ENCODE results near the gene SLC8A1.
"Not testable (repeated sequence)": the region's sequence is repeated elsewhere in the genome, so short reads cannot be mapped to it uniquely, and the experiment has no call there.

The SLC8A1 gene

DNA sequence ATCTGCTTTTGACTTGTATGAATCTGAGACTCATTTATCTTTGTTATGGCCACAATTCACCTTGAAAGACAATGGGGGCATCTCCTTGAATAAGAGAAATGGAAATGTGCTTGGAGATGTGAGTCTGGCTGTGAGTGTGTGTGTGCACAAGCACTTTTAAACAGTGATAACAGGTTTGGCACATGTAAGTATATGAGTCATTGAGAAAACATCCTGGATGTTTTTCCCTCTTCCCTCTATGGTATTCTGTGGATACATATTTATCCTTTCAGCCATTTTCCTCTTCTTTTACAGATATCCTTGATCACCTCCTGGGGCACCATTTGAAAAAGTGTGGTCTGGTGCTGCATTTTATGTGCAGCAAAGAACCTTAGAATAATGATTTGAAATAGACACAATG is 355.5 kb downstream of the SLC8A1 start:
- no peak for DNase-seq

DNA sequence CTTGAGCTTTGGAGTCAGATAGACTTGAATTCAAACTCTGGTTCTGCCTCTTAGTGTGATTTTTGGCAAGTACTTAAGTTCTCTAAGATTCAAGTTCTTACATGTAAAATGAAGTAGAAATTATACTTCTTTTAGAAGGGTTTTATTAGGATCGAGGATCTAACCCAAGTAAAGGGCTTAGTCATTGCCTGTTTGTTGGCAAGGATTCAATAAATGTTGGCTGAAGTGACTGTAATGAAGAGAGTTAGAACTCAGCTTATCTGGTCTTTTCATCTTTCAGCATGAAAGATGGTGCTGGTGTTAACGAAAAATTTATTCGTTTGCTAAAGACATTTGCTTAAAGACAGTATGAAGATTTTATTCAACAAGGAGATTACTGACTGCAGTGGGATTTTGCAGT is 356.9 kb downstream of the SLC8A1 start:
- peak; percentile 22 for DNase-seq

DNA sequence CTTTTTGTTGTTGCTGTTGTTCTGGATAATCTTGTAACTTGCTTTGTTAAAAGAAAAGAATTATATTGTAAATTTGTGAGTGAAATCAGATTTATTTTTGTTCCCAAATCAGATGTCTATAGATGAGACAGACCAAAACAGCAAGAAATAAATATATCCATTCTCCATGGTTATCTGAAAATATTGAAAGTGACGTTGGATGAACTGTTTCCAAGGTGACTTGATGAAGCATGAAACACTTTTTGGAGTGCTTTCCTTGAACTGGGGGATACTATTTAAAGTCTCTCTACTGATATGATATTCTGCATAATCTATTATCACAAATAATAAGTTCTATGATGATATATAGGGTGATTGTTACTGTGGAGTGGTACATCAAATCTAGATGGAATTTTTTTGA is 357.4 kb downstream of the SLC8A1 start:
- no peak for DNase-seq

DNA sequence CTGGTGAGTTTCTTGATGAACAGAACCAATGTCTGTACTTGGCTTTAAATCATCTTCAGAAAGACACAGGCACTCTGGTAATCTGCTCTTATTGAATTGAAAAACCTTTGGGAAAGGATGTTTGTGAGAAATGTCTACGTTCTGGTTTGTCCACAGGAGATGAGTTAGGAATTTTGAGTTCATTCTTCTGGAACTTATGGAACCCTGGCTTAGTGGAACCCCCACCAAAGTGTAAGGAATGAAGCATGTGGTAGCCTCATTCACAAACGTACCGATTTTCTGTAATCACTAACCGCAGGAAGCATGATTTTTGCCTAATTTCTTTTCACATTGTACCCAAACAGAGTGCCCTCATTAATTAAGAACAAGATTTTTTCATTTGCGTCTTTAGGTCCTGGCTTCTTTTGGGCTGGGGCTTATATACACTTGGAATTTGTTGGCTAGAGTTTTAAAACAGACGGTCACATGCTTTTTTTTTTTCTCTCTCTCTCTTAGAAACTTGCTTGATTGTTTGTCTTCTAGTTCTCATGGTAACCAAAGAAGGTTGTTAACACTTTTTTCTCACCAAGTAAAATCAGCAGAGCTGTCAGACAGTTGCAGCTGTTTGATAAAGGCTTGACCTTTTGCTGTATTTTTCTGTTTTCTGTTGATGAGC is 358.7 kb downstream of the SLC8A1 start:
- DNase-seq = no peak

DNA sequence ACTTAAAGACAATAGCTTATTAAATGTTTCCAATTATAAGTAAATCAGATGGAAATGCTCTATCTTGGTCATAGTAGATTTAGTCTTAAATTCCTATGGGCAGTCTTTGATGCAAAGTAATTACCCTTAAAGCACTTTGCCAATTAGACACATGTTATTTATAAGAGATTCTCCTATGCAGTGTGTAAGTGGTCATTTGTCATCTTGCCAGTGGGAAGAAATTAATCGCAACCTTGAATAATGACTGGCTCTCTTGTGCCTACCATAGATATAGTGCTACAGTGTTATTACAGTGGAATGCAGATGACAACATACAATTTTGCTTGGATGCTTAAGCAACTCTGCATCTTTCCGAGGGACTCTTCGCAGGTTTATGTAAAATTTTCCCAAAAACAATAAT is 361.8 kb downstream of the SLC8A1 start:
- DNase-seq = peak; percentile 15

DNA sequence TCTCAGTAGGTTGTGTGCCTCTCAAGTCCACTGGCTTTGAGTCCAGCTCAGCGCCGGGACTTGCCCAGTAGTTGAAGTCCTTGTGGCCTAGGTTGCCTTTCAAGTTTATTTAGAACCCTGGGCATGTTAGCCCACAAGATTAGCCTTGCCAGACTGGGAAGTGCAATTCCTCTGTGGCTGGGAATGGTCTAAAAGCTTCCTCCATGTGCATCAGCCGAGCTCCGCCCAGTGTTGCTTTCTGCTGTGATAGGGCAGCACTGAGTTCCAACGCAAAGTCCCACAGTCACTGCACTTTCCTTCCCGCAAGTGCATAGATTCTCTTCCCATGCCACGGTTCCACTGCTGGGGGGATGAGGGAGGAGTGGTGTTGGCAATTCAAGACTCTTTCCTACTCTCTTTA is 364.0 kb downstream of the SLC8A1 start:
- DNase-seq = no peak

DNA sequence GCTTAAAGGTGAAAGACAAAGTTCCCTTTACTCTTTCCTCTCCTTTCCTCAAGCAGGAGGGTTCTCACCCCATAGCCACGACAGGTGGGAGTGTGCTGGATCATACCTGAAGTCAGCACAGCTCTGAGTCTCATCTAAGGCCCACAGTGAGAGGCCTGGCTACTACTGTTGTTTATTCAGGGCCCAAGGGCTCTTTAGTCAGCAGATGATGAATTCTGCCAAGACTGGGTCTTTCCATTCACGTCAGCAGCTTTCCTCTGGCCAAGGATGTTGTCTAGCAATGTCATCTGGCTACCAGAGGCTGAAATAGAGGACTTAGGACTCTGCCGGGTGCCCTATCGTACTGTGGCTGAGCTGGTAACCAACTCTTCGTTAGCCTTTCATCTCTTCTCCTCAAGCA is 364.5 kb downstream of the SLC8A1 start:
- no peak for DNase-seq

DNA sequence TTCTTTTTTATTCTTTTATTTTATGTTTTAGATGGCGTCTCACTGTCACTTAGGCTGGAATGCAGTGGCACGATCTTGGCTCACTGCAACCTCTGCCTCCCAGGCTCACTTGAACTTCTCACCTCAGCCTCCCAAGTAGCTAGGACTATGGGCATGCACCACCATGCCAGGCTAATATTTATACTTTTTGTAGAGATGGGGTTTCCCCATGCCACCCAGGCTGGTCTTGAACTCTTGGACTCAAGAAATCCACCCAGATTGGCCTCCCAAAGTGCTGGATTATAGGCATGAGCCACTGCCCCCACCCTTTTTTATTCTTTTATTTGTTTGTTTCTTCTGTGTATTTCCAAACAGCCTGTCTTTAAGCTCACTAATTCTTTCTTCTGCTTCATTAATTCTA is 366.1 kb downstream of the SLC8A1 start:
- no peak for DNase-seq

DNA sequence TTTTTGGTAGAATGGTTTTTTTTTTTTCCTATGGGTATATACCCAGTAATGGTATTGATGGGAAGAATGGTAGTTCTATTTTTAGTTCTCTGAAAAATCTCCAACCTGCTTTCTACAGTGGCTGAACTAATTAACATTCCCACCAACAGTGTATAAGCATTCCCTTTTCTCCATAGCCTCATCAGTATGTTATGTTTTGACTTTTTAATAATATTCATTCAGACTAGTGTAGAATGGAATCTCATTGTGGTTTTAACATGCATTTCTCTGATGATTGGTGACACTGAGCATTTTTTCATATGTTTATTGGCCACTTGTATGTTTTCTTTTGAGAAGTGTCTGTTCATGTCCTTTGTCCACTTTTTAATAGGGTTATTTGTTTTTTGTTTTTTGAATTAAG is 378.6 kb downstream of the SLC8A1 start:
- DNase-seq = not testable (repeated sequence)

DNA sequence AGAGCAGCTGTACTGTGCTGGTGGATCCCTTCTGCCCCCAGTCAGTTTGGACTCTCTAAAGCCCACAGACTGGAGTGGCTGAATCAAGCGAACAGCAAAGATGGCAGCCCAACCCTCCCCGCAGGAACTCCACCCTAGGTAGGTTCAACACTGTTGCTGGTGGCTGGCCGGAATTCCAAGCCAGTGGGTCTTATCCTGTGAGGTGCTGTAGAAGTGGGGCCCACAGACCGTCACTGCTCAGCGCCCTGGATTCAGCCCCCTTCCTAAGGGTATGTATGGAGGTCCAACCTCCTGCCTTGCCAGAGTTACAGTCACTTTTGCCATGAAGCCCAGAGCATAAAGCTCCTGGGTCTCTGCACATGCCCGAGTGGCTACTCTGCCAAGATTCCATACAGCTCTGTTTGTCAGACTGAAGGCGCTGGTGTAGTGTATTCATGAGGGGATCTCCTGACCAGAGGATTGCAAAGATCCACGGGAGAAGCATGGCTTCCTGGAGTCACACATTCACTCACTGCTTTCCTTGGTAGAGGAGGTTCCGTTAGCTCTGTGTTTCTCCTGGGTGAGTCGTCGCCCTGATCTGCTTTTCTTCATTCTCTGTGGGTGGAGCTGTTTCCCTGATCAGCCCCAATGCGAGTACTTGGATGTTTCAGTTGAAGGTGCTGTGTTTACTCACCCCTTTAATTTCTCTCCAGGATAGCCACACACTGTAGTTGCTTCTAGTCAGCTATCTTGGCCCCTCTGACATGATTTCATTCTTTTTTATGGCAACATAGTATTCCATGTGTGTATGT is 379.3 kb downstream of the SLC8A1 start:
- DNase-seq = no peak

DNA sequence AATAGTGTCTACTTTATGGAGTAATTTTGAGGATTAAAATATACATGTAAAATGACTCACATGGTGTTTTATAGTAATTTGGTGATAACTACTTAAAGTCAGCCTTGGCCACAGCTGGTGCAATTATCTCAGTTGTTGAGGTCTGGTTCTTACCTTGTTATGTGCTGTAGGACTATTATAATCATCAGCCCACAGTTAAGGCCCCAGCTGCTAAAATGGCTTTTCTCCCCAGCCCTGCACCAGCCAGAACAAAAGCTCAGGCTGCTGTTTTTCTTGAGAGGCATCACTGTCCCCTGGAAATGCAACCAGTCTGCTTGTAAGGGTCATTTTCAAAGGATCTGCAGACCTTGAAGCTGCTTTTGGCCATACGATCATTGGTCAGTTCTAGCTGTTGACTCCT is 389.5 kb downstream of the SLC8A1 start:
- DNase-seq = peak; percentile 96

DNA sequence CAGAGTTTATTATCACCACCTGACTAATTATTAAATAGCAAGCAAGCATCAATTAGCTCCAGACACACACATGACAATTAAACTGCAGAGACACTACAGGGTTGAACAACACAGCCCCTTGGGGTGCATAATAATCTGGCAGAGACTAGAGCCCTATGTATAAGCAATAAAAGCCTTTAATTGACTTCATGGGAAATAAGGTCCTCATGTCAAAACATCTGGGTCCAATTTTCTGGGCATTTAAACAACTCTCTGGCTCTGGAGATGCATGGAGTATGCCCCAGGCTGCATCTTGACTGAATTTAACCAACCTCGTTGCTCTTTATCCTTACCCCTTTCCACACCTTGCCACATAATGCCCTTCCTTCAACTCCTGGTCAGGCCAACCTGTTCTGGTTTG is 402.1 kb downstream of the SLC8A1 start:
- no peak for DNase-seq

DNA sequence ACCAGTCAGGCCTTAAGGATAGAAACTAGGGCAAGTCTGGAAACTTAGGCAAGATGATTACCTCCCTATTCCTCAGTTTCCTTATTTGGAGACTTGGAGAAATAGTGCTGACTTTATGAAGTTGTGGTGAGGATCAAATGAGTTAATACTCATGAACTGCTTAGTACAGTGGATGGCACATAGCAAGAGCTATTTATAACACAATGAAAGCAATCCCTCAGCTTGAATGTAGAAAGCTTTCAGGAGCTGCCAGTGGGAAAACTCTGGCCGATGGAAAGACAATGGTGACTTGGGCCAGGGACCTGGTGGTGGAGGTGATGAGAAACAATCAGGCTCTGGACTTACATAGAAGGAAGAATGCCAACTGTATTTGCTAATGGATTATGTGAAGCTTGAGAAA is 403.4 kb downstream of the SLC8A1 start:
- DNase-seq = no peak

DNA sequence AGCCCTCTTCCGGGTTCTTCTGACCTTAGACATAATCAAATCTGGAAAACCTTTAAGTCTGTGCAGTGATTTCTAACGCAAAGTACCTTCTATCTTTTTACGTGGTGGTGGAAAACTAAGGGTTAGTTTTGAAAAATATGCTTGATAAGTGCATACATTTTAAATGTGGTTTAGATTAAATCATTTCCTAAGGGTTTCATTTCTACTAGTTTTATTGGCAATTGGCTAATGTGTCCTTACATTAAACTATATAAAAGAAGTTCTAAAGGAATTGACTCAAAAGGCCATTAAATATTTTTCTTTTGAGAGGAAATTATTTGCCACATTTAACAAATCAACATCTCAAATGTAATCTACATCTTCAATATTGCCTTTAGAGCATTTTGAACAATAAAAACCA is 404.5 kb downstream of the SLC8A1 start:
- DNase-seq = no peak
